NCI-H146 treated with DMSO at 0.1 percent for 48 hours (cell line): ENCODE results near the gene SQSTM1.
"Not testable (repeated sequence)": the region's sequence is repeated elsewhere in the genome, so short reads cannot be mapped to it uniquely, and the experiment has no call there.

Source experiments
- DNase-seq: peaks from one replicate; lab custom pipeline; 2025; ENCODE audit not compliant: unreplicated experiment; lab: John Stamatoyannopoulos, UW

The SQSTM1 gene

GRCh38 chr5:179820483-179821297 is at the start of gene SQSTM1:
SQSTM1 (plus strand) TSS chr5:179820905; CDS start chr5:179820937, 32 bp downstream.
- peak; percentile 36 for DNase-seq

- DNase-seq, result no peak
Measured at GRCh38 chr5:179771311-179771895, 49.3 kb upstream of the SQSTM1 start.

- no peak for DNase-seq
Measured at GRCh38 chr5:179772351-179772750, 48.4 kb upstream of the SQSTM1 start.

- no peak for DNase-seq
Measured at GRCh38 chr5:179773686-179774040, 47.0 kb upstream of the SQSTM1 start.

GRCh38 chr5:179774442-179774841 is 46.3 kb upstream of the SQSTM1 start:
- DNase-seq, result no peak

DNA sequence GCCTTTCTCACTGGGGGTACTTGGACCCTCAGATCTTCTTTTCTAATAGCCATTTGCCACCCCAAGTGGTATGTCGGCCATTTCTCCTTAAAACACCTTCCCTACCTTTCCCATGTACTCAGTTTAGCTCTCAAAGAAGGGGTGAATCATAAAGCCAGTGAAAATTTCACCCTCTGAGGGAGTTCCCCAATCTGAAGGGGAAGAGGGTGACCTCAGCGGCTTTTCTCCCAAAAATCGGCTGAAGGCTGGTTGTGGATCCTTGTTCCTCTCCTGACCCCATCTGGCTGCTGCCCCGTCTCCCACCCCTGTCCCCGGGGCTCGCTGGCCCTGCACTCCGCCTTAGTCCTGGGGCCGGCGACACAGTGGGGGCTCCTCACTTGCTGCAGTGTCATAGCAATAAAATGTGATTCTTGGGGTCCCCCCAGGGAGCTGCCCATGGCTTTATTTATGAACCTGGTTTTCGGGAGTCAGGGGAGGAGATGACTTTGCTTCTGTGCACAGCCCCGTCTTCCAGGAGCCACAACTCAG is 44.2 kb upstream of the SQSTM1 start:
- no peak for DNase-seq

DNA sequence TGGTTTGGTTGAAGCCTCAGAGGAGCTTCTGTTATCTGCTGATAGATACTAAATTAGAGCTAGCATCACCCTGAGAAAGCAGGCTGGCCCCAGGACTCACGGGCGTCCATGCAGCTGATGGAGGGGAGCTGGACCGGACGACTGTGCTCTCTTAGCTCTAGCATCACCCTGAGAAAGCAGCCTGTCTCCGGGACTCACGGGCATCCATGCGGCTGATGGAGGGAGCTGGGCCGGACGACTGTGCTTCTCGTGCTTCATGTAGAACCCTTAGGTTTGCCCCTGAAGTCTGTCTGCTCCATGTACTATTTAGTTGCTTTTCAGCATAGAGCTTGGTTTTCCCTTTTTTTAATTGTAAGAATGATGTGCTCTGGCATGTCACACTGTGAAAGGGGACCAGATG is 43.2 kb upstream of the SQSTM1 start:
- no peak for DNase-seq

DNA sequence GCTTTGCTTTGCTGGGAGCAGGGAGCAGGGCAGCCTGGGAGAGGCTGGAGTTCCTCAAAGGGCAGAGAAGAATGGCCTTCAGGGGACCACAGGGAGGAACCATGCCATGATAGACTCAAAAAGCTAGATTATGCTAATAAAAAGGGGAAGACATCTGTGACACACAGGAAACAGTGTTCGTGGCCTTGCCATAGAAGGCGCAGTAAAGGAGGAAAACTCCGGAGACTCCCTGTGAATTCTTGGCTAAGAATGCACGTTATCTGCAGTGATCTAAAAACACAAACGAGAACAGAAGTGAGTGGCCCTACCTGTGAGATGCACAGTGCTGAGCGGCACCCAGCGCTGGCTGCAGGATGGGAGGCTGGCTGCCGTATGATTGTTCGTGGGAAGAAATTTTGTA is 42.8 kb upstream of the SQSTM1 start:
- DNase-seq, result no peak

DNA sequence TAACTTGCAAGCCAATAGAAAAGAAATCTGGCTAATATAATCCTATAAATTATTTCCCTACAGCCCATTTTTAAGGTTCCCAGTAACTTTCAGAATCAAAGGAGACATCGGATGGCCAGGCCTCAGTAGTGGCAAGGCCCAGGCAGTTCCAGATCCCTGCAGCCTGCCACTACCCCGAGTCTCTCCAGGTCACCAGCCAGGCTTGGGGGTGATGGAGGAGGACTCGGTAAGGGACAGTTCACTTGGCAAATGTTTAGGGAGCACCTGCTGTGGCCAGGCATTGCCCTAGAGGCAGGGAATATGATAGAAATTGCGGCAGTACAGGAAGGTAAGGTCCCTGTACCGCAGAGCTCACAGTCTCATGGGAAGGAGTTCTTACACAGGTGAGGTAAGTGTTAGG is 42.1 kb upstream of the SQSTM1 start:
- no peak for DNase-seq

DNA sequence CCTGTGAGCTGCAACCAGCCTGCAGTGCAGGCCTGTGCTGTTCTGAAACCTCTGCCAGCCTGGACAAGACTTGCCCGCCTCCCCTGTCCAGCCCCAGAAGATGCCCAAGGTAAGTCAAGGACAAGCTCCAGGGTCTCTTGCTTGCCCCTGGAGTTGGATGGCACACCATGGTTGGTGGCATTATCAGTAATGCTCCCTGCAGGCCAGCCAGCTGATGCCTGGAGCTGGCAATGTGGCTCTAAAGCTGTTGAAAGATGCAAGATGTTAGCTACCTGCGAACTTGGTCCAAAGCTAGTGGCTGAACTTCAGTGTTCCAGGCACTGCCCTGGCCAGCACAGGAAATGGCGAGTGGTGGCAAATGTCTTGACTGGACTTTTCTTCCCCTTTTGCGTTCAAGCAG is 40.9 kb upstream of the SQSTM1 start:
- DNase-seq, result no peak

- no peak for DNase-seq
Measured at GRCh38 chr5:179780362-179780761, 40.3 kb upstream of the SQSTM1 start.

DNA sequence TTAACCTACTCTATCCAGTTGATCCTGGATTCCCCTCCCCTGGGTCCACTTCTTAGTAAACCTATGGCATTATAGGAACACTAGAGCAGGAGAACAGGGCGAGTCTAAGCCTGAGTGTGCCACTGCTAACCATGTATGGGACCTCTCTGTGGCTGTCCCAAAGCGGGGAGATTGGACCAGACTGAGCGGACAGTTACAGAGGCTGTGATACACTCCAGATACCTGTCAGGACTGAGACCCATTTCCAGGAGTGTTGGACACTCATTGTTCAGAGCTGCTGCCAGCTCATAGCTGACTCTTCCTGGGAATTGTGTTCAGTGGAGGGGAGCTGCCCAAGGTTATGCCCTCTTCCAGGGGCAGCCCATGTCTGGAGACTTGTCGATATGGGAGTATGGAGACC is 38.9 kb upstream of the SQSTM1 start:
- no peak for DNase-seq

- DNase-seq, result no peak
Measured at GRCh38 chr5:179783128-179783527, 37.6 kb upstream of the SQSTM1 start.

- DNase-seq, result no peak
Measured at GRCh38 chr5:179786861-179787260, 33.8 kb upstream of the SQSTM1 start.

DNA sequence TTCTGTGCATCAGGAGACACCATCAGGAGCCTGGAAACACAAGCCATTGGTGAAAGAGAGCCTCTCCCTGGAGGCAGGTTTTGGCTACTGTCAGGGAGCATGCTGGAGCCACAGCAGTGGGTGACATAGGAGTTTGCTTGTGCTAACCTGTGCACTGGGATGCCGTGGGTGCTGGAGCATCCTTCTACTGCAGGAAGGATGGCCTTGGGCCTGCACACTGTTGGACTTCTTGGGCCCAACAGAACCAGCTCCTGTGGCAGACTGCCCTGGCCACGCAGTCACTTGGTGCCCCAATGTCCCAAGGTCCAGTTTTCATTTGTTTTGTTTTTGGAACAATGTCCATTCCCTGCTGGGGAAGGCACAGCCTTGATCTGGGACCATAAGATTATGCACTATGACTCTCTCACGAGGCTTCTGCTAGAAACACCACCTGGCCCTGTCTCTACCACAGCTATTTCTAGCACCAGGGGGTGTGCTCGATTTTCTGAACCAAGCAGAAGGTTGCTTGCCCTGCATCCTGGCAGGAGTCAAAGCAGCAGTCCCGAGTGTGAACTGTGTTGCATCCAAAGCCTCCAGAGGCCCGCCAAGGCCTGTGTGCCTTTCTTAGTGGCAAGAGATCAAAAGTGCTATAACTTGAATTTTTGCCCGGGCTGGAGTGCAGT is 32.4 kb upstream of the SQSTM1 start:
- no peak for DNase-seq

GRCh38 chr5:179789278-179789677 is 31.4 kb upstream of the SQSTM1 start:
- not testable (repeated sequence) for DNase-seq

DNA sequence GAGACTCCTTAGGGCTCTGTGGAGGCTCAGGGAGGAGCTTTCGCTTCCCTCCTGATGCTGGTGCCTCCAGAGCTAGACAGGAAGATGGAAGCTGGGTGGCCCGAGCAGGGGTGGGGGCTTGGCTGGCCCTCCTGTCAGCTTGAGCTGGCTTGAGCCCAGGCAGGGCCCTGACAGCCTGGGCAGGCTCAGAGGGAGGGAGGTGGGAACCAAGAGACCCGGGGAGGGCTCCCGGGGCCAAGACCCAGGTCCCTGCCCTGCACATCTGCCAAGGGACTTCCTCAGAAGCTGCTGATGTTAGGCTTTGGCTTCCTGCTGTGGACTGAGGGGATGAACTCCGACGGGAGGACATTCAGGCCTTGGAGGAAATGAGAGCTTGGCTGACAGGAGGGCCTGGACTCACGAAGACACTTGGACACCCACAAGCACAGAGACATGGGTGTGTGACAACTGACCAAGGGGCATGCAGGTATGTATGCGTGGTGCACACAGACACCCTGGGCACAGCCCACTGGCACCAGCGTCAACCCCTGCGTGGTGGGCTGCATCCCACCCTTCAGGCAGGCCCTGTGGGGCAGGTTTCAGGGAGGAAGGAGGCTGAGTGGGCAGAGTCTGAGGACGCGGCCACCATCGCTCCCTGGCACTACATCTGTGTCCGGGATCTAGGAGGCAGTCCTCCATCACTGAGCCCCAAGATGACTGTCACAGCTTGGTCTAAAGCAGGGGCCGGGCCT is 28.7 kb upstream of the SQSTM1 start:
- DNase-seq, result no peak

GRCh38 chr5:179792612-179793467 is 27.9 kb upstream of the SQSTM1 start:
- DNase-seq, result no peak

DNA sequence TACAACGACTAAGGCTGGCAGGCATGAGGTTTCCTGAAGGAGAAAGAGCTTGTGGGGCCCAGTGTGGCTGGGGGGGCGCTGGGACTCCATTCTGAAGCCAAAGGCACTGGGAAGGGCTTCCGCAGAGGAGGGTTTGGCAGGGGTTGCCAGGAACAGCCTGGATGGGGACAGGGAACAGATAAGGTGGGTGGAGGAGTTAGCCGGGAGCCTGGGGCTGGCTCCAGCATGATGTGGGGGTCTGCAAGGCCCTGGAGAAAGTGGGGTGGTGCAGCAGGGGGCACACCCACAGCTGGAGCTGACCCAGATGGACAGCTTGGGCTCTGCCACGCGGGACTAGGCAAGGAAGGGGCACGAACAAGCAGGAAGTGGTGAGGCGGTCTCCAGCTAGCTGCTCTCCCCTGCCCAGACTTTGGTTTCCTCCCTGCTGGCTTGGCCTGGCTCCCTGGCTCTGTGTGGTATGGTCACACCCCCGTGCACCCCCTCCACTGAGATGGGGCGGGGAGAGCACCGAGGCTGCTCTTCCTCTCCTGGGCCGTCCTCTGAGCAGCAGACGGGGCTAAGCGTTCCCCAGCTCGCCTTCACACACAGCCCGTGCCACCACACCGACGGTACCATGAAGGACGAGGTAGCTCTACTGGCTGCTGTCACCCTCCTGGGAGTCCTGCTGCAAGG is 27.1 kb upstream of the SQSTM1 start, which contains the start of gene LTC4S:
Gene LTC4S (plus strand): TSS at position 519 of the 672 bp plus-strand sequence. CDS start 95 bp downstream, at position 614.
- DNase-seq, result no peak

- DNase-seq, result no peak
Measured at GRCh38 chr5:179794171-179794570, 26.5 kb upstream of the SQSTM1 start.
